Breast epithelium (tissue), 3 donors: Measurements from ENCODE around the gene TMEM145.

Experiments
- CTCF ChIP-seq, 3 donors: fragments of 450-650 bp; IDR thresholded peaks; one replicate each; pipeline ENCODE4 v1.5.1; 2016 to 2017; ENCODE audit warnings: antibody characterized with exemption in 3 of 3, mild to moderate bottlenecking in 3 of 3, moderate library complexity in 3 of 3
- POLR2A ChIP-seq: fragments of 450-650 bp; IDR thresholded peaks from one replicate; pipeline ENCODE4 v1.6.1; 2016; ENCODE audit warnings: antibody characterized with exemption, mild to moderate bottlenecking, moderate library complexity

- no peak for TF ChIP-seq CTCF (IDR thresholded peaks at IDR 0.05)
- TF ChIP-seq POLR2A, result no peak
These were observed 739 bp upstream of the TMEM145 start for GRCh38 chr19:42312370-42312769.
